Omental fat pad (tissue), 4 donors: Measurements from ENCODE around the gene CFAP73. TPM values are rescaled to one million over a fixed set of nuclear protein-coding genes. Genes with fewer than 3 reads are reported as not detected.

ENCODE experiments used
- ATAC-seq: fragments of 150-250 bp; one replicate; pipeline ENCODE4 v1.9.1; 2016; ENCODE audit warnings: mild to moderate bottlenecking, moderate library complexity; ENCODE audit not compliant: low FRiP score
- DNase-seq: peaks from one replicate; pipeline ENCODE4 v3.0.0-alpha.2; 2019; ENCODE audit warnings: low spot score
- total RNA-seq, 4 donors: library from RNA; depleted of rRNA; stranded (reverse); fragments of >200 nt; gene quantifications; one replicate each; pipeline ENCODE4 v1.1.0, GENCODE V29; 2016
- TF ChIP-seq, protein P1 (sequence below), 3 donors: fragments of 450-650 bp; IDR thresholded peaks; one replicate each; pipeline ENCODE4 v1.5.1; 2016 to 2017; ENCODE audit warnings: antibody characterized with exemption in 3 of 3, mild to moderate bottlenecking in 3 of 3, moderate library complexity in 2 of 3

CFAP73 gene
- total RNA-seq, 4 donors from 2014 or later = not detected

DNA sequence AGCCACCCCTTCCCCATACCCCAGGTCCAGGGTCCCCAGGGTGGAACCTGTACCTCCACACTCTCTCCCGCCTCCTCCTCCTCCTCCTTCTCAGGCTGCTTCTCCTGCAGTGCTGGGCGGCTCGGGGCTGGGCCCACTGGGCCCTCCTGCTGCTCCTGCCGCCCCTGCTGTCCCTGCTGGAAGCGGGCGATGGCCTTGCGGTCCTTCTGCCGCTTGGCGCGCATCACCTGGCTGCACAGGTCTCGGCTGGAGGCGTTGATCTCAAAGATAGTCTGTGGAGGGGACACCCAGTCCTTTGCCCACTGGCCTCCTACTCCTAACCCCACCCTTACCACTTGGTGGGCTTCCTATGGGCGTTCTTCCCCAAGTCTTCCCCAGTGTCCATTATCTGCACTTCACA lies 14.5 kb downstream of the CFAP73 start:
- no peak for ATAC-seq
- DNase-seq = no peak
- TF ChIP-seq, protein P1, sequence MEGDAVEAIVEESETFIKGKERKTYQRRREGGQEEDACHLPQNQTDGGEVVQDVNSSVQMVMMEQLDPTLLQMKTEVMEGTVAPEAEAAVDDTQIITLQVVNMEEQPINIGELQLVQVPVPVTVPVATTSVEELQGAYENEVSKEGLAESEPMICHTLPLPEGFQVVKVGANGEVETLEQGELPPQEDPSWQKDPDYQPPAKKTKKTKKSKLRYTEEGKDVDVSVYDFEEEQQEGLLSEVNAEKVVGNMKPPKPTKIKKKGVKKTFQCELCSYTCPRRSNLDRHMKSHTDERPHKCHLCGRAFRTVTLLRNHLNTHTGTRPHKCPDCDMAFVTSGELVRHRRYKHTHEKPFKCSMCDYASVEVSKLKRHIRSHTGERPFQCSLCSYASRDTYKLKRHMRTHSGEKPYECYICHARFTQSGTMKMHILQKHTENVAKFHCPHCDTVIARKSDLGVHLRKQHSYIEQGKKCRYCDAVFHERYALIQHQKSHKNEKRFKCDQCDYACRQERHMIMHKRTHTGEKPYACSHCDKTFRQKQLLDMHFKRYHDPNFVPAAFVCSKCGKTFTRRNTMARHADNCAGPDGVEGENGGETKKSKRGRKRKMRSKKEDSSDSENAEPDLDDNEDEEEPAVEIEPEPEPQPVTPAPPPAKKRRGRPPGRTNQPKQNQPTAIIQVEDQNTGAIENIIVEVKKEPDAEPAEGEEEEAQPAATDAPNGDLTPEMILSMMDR (IDR thresholded peaks at IDR 0.05) = no peak

DNA sequence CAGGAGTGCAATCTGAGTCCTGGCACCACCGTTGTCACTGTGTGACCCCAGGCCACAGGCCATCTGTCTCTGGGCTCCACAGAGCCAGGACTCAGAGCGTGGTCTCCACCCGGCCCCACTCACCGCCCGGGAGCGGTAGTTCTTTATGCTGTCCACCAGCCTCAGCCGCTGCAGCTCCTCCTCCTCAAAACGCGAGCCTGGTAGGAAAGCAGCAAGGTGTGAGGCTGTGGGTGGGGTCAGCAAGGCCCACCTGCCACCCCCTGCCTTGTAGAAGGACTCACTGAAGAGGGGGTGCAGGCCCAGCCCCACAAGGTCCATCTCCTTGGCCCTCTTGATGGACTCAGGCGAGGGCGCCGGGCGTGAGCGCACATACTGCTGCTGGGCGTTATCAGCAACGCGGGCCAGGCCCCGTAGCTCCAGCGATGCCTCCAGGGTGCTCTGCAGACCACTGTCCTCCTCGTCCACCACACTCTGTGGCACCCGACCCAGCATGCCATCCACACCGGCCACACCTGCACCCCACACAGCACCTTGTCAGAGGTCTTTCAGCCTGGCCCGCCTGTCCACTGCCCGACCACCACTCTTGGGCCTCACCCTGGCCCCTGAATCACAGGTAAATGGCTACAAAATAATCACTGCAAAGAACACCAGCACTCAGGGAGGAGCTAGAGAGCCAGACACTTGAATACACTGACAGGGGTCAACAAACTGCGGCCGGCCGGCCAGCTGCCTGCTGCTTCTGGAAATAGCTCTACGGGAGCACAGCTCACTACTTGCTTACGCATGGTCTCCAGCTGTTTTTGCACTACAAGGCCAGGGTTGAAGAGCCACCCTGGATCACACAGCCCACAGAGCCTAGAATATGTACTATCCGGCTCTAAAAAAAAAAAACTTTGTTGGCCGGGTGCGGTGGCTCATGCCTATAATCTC lies 16.3 kb downstream of the CFAP73 start:
- TF ChIP-seq, protein P1 (IDR thresholded peaks at IDR 0.05) = no peak
- ATAC-seq (no peak), DNase-seq (no peak)

DNA sequence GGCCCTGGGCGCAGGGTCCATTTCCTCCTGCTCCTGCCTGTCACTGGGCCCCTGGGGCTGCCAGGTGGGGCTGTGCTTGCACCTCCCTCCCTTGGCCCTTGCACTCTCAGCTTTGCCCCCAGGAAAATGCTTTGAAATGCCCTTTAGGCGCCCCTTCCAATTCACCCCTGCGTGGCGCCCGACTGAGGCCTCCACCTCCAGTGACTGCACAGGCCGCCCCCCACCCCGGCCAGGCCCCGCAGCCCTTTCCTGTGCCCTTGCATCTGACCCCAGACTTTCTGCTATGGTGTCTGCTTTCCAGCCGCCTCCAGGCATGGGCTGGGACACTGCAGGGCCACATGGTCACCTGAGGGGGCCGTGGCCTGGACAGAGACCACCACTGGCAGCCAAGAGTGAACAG lies 18.3 kb downstream of the CFAP73 start:
- TF ChIP-seq, protein P1 (IDR thresholded peaks at IDR 0.05) = no peak
- no peak for ATAC-seq
- DNase-seq = no peak

DNA sequence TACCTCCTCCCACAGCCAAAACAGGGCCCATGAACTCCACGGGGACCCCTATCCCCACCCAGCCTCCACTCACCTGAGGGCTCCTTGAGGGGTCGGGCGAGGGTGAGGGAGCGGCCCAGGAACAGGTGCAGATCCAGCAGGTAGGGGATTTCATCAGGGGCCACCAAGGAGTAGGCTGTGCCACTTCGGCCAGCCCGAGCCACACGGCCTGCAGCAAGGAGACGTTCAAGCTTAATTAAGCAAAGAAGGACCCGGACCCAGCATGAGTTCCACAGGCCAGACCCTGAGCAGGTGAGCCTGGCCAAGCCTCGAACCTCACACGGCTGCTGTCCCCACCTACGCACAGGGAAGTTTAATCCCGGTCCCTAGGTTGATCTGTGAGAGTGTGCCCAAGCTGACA lies 20.2 kb downstream of the CFAP73 start:
- TF ChIP-seq, protein P1 (IDR thresholded peaks at IDR 0.05) = no peak
- DNase-seq (no peak), ATAC-seq (no peak)

DNA sequence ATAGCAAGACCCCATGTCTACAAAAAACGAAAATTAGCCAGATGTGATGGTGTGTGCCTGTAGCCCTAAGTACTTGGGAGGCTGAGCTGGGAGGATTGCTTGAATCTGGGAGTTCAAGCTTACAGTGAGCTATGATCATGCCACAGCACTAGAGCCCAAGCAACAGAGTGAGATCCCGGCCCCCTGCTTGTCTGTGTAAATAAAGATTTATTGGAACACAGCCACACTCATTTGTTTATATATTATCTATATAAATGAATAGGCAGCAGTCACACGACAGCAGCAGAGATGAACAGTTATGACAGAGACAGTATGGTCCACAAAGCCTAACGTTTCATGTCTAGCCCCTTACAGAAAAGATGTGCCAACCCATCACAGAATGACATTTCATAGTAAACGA lies 20.9 kb downstream of the CFAP73 start:
- TF ChIP-seq, protein P1 (IDR thresholded peaks at IDR 0.05) = no peak
- DNase-seq = no peak
- ATAC-seq = no peak

DNA sequence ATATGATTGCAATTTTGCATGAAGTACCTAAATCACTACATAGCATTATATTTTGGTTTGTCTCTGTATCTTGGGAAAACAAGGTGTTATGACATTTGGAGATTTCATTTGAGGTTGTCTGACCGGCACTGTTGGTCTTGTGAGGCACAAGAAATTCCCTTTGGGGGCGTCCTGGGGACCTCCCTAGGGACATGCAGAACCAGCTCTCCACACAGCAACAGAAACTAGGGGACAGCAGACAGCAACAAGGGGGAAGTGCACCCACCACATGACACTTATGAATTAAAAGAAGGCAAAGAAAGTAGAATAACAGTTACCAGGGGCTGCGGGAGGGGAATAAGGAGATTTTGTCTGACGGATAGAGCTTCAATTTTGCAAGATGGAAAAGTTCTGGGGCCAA lies 21.4 kb downstream of the CFAP73 start:
- DNase-seq (no peak), ATAC-seq (no peak)
- TF ChIP-seq, protein P1 (IDR thresholded peaks at IDR 0.05) = no peak

DNA sequence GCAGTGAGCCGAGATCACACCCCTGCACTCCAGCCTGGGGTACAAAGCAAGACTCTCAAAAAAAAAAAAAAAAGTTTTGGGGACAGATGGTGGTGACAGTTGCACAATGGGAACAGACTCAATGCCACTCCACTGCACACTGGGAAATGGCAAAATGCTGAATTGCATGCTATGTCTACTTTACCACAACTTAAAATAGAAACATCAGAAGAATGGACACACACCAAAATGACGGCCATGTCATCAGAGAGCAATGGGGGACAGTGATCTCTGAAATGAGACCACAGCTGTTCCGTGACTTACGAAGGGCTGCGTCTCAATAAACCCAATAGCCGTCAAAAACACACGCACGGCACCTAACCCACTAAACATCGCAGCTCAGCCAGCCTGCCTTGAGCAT lies 22.0 kb downstream of the CFAP73 start:
- ATAC-seq (no peak), DNase-seq (no peak)
- TF ChIP-seq, protein P1 (IDR thresholded peaks at IDR 0.05) = no peak
